B cell (primary cell): ENCODE data around the gene AURKAIP1. TPM values are rescaled to one million over a fixed set of nuclear protein-coding genes. Genes with fewer than 3 reads are reported as not detected.

Experiments
- ATAC-seq: fragments of 200-7000 bp; cut with Tn5 transposase; one replicate; pipeline ENCODE4 v1.10.0; 2021; ENCODE audit warnings: low read depth, mild to moderate bottlenecking, moderate number of reproducible peaks, moderate library complexity
- CTCF ChIA-PET: fragments of 350-600 bp; sonication (Branson Sonifier 250); formaldehyde crosslinking; loops from one replicate; lab custom pipeline; 2021; ENCODE audit warnings: antibody characterized with exemption, inconsistent platforms; lab: Charles Lee
- POLR2A ChIA-PET: fragments of 350-600 bp; sonication (Branson Sonifier 250); formaldehyde crosslinking; loops from one replicate; lab custom pipeline; 2021; ENCODE audit warnings: antibody characterized with exemption; lab: Charles Lee
- DNase-seq: peaks from one replicate; pipeline ENCODE4 v3.0.0; 2013
- H2AFZ ChIP-seq: 2 replicates; pipeline ENCODE4 v1.6.1; 2012; ENCODE audit warnings: mild to moderate bottlenecking, low read depth, low read length; ENCODE audit not compliant: insufficient read depth, poor library complexity, severe bottlenecking
- H3K27ac ChIP-seq, 2 donors: 1 replicate in 1 of 2; 2 replicates in 1 of 2; pipeline ENCODE4 v1.5.1; 2012 to 2013; ENCODE audit warnings: low read length in 2 of 2, mild to moderate bottlenecking in 2 of 2, moderate library complexity in 1 of 2
- H3K27me3 ChIP-seq, 4 experiments: fragments of 200-600 bp in 1 of 4; sonication (generic) in 1 of 4; replicated peaks in 1 of 4; 1 replicate in 2 of 4; 2 replicates in 2 of 4; pipeline versions ENCODE4 v1.6.1 to v1.7.0; 2013 to 2016; ENCODE audit warnings: low read length in 3 of 4, mild to moderate bottlenecking in 2 of 4, mixed read lengths in 1 of 4, moderate library complexity in 1 of 4; ENCODE audit not compliant: insufficient read depth in 4 of 4, control insufficient read depth in 3 of 4; ENCODE audit errors: control extremely low read depth in 1 of 4
- H3K36me3 ChIP-seq, 2 experiments: replicated peaks in 1 of 2; 1 replicate in 1 of 2; 2 replicates in 1 of 2; pipeline versions ENCODE4 v1.6.1 to v1.7.1; 2013; ENCODE audit warnings: low read length in 1 of 2; ENCODE audit not compliant: insufficient read depth in 2 of 2, control insufficient read depth in 1 of 2; ENCODE audit errors: control extremely low read depth in 1 of 2, extremely low read depth in 1 of 2
- H3K4me1 ChIP-seq, 2 donors: fragments of 200-600 bp in 1 of 2; sonication (generic) in 1 of 2; 1 replicate in 1 of 2; 2 replicates in 1 of 2; pipeline versions ENCODE4 v1.5.1 to v1.6.1; 2013 to 2017; ENCODE audit warnings: low read length in 2 of 2; ENCODE audit not compliant: control insufficient read depth in 2 of 2, insufficient read depth in 2 of 2
- H3K4me2 ChIP-seq: replicated peaks from 2 replicates; pipeline ENCODE3; 2012; ENCODE audit warnings: mild to moderate bottlenecking, low read depth, low read length; ENCODE audit not compliant: poor library complexity, severe bottlenecking
- H3K4me3 ChIP-seq, 5 experiments: fragments of 200-600 bp in 1 of 5; sonication (generic) in 1 of 5; 1 replicate in 3 of 5; 2 replicates in 2 of 5; pipeline versions ENCODE4 v1.5.1 to v1.7.0; 2011 to 2016; ENCODE audit warnings: low read length in 4 of 5, mild to moderate bottlenecking in 4 of 5, low read depth in 2 of 5, control low read depth in 1 of 5, moderate library complexity in 1 of 5; ENCODE audit not compliant: insufficient read depth in 1 of 5; ENCODE audit errors: control extremely low read depth in 1 of 5, extremely low read depth in 1 of 5
- H3K79me2 ChIP-seq: fragments of 200-600 bp; sonication (generic); one replicate; pipeline ENCODE4 v1.6.0; 2016; ENCODE audit warnings: low read length; ENCODE audit not compliant: control insufficient read depth, insufficient read depth
- H3K9ac ChIP-seq: fragments of 200-600 bp; sonication (generic); 2 replicates; pipeline ENCODE4 v1.6.1; 2017; ENCODE audit warnings: mild to moderate bottlenecking, low read length, moderate library complexity
- H3K9me3 ChIP-seq, 3 donors: one replicate each; pipeline versions ENCODE4 v1.6.1 to v1.7.1; 2013; ENCODE audit warnings: low read length in 2 of 3; ENCODE audit not compliant: control insufficient read depth in 2 of 3, insufficient read depth in 1 of 3; ENCODE audit errors: control extremely low read depth in 1 of 3
- H4K20me1 ChIP-seq: 2 replicates; pipeline ENCODE4 v1.6.0; 2012; ENCODE audit warnings: mild to moderate bottlenecking, low read length; ENCODE audit not compliant: insufficient read depth, control insufficient read depth, poor library complexity, severe bottlenecking
- H3K27ac Mint-ChIP-seq: one replicate; pipeline ENCODE4 v1.8.0; 2021; ENCODE audit warnings: mixed read lengths
- H3K27me3 Mint-ChIP-seq: one replicate; pipeline ENCODE4 v1.8.0; 2021; ENCODE audit warnings: mixed read lengths
- H3K4me1 Mint-ChIP-seq: one replicate; pipeline ENCODE4 v1.8.0; 2021; ENCODE audit warnings: mixed read lengths
- H3K4me3 Mint-ChIP-seq: one replicate; pipeline ENCODE4 v1.8.0; 2021; ENCODE audit warnings: mixed read lengths
- H3K9me3 Mint-ChIP-seq: one replicate; pipeline ENCODE4 v1.8.0; 2022; ENCODE audit warnings: mixed read lengths; ENCODE audit not compliant: insufficient read depth
- CTCF ChIP-seq: fragments of 200-600 bp; IDR thresholded peaks from one replicate; pipeline ENCODE4 v1.8.0; 2022; ENCODE audit warnings: antibody characterized with exemption, mild to moderate bottlenecking
- EZH2 ChIP-seq: IDR thresholded peaks from 2 replicates; pipeline ENCODE4 v1.6.1; 2012; ENCODE audit warnings: borderline replicate concordance, low read depth, mild to moderate bottlenecking, moderate library complexity, low read length; ENCODE audit not compliant: insufficient read depth, poor library complexity, severe bottlenecking
- WGBS: methylation state at CpG from one replicate; pipeline ENCODE4 v1.1.5; 2013; ENCODE audit warnings: missing lambda C conversion rate; ENCODE audit not compliant: insufficient coverage; 5-methylcytosine and 5-hydroxymethylcytosine counted together
- intact Hi-C: fragments of 100-400 bp; cut with micrococcal nuclease; formaldehyde crosslinking; loops from one replicate; pipeline ENCODE4 v1.10.0; 2022
- polyA plus RNA-seq: library from polyadenylated mRNA; depleted of rRNA; stranded (reverse); fragments of >200 nt; gene quantifications from 2 replicates; pipeline ENCODE4 v1.2.3, GENCODE V29; 2012
- total RNA-seq, 2 donors: library from RNA; stranded (reverse); fragments of 120-200 nt in 1 of 2; gene quantifications; 1 replicate in 1 of 2; 2 replicates in 1 of 2; pipeline versions ENCODE4 v1.2.3 to v1.2.4, GENCODE V29; 2013 to 2022

AURKAIP1 gene
- total and polyA plus RNA-seq, 2 donors (not counting 1 experiment from before 2014, with no cell fraction given) = 61.1 to 61.7 TPM

DNA sequence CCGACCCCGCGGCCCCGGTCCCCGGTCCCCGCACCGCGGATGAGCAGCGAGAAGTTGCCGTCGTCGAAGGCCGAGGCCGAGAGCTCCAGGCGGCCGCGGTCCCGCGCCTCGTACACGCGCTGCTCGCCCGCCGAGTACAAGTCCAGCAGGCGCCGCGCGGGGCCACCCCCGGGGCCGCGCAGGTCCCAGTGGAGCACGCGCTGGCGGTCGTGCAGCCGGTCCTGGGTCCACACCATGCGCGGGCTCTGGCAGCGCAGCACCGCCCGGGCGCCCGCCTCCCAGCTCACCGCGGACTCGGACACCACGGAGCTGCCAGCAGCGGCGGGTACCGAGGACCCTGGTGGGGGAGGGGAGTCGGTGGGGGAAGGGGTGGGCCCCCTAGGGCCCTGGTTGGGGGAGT lies 19.6 kb downstream of the AURKAIP1 start:
- DNase-seq (no peak), ATAC-seq (no peak)
- Histone ChIP-seq H3K9ac (no peak overlapping the region), H3K27me3 (peaks cover 0 to 70% (median 19%) of the 10 kb centered on the region in 4 experiments), H3K36me3 (no peaks in the 10 kb centered on the region), H3K9me3 (peaks cover 0 to 13% (median 0%) of the 10 kb centered on the region in 3 donors), H3K27ac (no peak overlapping the region), H3K4me1 (peaks cover 39 to 42% of the 10 kb centered on the region in 2 donors), H3K4me2 (peak overlapping the region; percentile 55), H3K4me3 (no peak overlapping the region), H3K79me2 (no peaks in the 10 kb centered on the region), H4K20me1 (peaks cover 6% of the 10 kb centered on the region), H2AFZ (no peak overlapping the region)
- peaks cover 25% of the 10 kb centered on the region for H3K27me3 Mint-ChIP-seq
- H3K9me3 Mint-ChIP-seq = no peaks in the 10 kb centered on the region
- no peak overlapping the region for H3K4me3 Mint-ChIP-seq
- H3K27ac Mint-ChIP-seq = no peak overlapping the region
- WGBS = 2% methylated on average over 43 of the region's 52 CpGs
- ChIA-PET CTCF (no interaction called here), POLR2A (interaction anchor here (0.6 to 0.7 kb wide), 2 partner anchors 14 to 51 kb away, joined by 3 read pairs; no protein-coding TSS in a partner anchor)
- H3K4me1 Mint-ChIP-seq = peaks cover 23% of the 10 kb centered on the region
- intact Hi-C loops = no loop called here
- TF ChIP-seq EZH2 (no peak), CTCF (no peak)
